CD4-positive, CD25-positive, alpha-beta regulatory T cell (primary cell): ENCODE measurements around the gene NLGN2. TPM values are rescaled to one million over a fixed set of nuclear protein-coding genes. Genes with fewer than 3 reads are reported as not detected.

Source experiments
- ATAC-seq, 2 donors: fragments of 150-1000 bp; cut with Tn5 transposase; one replicate each; pipeline ENCODE4 v1.10.0; 2021; ENCODE audit warnings: low read depth in 2 of 2, moderate number of reproducible peaks in 2 of 2, moderate library complexity in 1 of 2
- DNase-seq, 3 donors: peaks; one replicate each; pipeline versions ENCODE4 v3.0.0 to v3.0.0-alpha.2; 2012 to 2022; ENCODE audit warnings: mixed read lengths in 1 of 3
- H3K27ac ChIP-seq: one replicate; pipeline ENCODE4 v1.7.0; 2013; ENCODE audit warnings: mild to moderate bottlenecking, low read length; ENCODE audit not compliant: insufficient read depth, poor library complexity, severe bottlenecking
- H3K27me3 ChIP-seq: one replicate; pipeline ENCODE4 v1.7.0; 2013; ENCODE audit warnings: low read length; ENCODE audit not compliant: control insufficient read depth, insufficient read depth
- H3K36me3 ChIP-seq: one replicate; pipeline ENCODE4 v1.7.0; 2013; ENCODE audit warnings: mild to moderate bottlenecking, low read length, moderate library complexity; ENCODE audit not compliant: control insufficient read depth, insufficient read depth
- H3K4me1 ChIP-seq: 2 replicates; pipeline ENCODE4 v1.7.0; 2013; ENCODE audit warnings: mild to moderate bottlenecking, low read length; ENCODE audit not compliant: insufficient read depth, control insufficient read depth, poor library complexity, severe bottlenecking
- H3K4me3 ChIP-seq: one replicate; pipeline ENCODE4 v1.7.0; 2013; ENCODE audit warnings: low read depth, mild to moderate bottlenecking, low read length, moderate library complexity
- H3K9me3 ChIP-seq, 2 experiments: 1 replicate in 1 of 2; 2 replicates in 1 of 2; pipeline ENCODE4 v1.7.0; 2013; ENCODE audit warnings: low read length in 2 of 2, mild to moderate bottlenecking in 1 of 2, moderate library complexity in 1 of 2; ENCODE audit not compliant: control insufficient read depth in 2 of 2
- H3K27ac Mint-ChIP-seq, 3 donors: one replicate each; pipeline ENCODE4 v1.8.0; 2020 to 2022; ENCODE audit warnings: mild to moderate bottlenecking in 3 of 3, mixed read lengths in 3 of 3, moderate library complexity in 2 of 3
- H3K27me3 Mint-ChIP-seq: one replicate; pipeline ENCODE4 v1.8.0; 2022; ENCODE audit warnings: mild to moderate bottlenecking, mixed read lengths
- H3K36me3 Mint-ChIP-seq: one replicate; pipeline ENCODE4 v1.8.0; 2020; ENCODE audit warnings: mixed read lengths
- H3K4me1 Mint-ChIP-seq, 4 donors: one replicate each; pipeline ENCODE4 v1.8.0; 2020 to 2022; ENCODE audit warnings: mixed read lengths in 4 of 4, mild to moderate bottlenecking in 1 of 4
- H3K4me3 Mint-ChIP-seq, 4 donors: one replicate each; pipeline ENCODE4 v1.8.0; 2020 to 2022; ENCODE audit warnings: mild to moderate bottlenecking in 4 of 4, mixed read lengths in 4 of 4, moderate library complexity in 3 of 4
- H3K9me3 Mint-ChIP-seq, 7 donors: one replicate each; pipeline ENCODE4 v1.8.0; 2020 to 2022; ENCODE audit warnings: mixed read lengths in 7 of 7, mild to moderate bottlenecking in 3 of 7, moderate library complexity in 2 of 7
- polyA plus RNA-seq, 4 donors: library from polyadenylated mRNA; unstranded; fragments of 300-500 nt; fragmentation: Illumina TruSeq; gene quantifications; one replicate each; pipeline ENCODE4 v1.2.3, GENCODE V29; 2021
- total RNA-seq: library from RNA; stranded (reverse); gene quantifications from one replicate; pipeline ENCODE4 v1.2.3, GENCODE V29; 2022

Gene NLGN2
- total and polyA plus RNA-seq, 5 donors from 2014 or later, result 3.6 TPM; not detected in 4

GRCh38 chr17:7418472-7419152 is 11.0 kb downstream of the NLGN2 start:
- no peaks in the 10 kb centered on the region for H3K27me3 ChIP-seq
- DNase-seq (no peak), ATAC-seq (no peak)
- peaks cover 0 to 1% (median 0%) of the 10 kb centered on the region in 7 donors for H3K9me3 Mint-ChIP-seq
- no peak overlapping the region for H3K27ac Mint-ChIP-seq
- H3K36me3 ChIP-seq, result no peaks in the 10 kb centered on the region
- H3K27ac ChIP-seq, result no peak overlapping the region
- no peak overlapping the region for H3K4me3 Mint-ChIP-seq
- no peaks in the 10 kb centered on the region for H3K9me3 ChIP-seq
- no peaks in the 10 kb centered on the region for H3K36me3 Mint-ChIP-seq
- peaks cover 4% of the 10 kb centered on the region for H3K27me3 Mint-ChIP-seq
- H3K4me1 ChIP-seq, result no peaks in the 10 kb centered on the region
- no peak overlapping the region for H3K4me3 ChIP-seq
- H3K4me1 Mint-ChIP-seq, result no peaks in the 10 kb centered on the region

GRCh38 chr17:7419819-7420610 is 12.4 kb downstream of the NLGN2 start, which contains the start of gene SPEM1:
TSS of gene SPEM1 (plus strand) at chr17:7420324. CDS start at chr17:7420385, 61 bp downstream.
- Mint-ChIP-seq H3K27me3 (peaks cover 4% of the 10 kb centered on the region), H3K27ac (no peak within 1 kb of the TSS), H3K4me3 (no peak within 1 kb of the TSS), H3K36me3 (no peaks in the 10 kb centered on the region), H3K9me3 (peaks cover 0 to 1% (median 0%) of the 10 kb centered on the region in 7 donors), H3K4me1 (no peaks in the 10 kb centered on the region)
- no peaks in the 10 kb centered on the region for H3K4me1 ChIP-seq
- H3K27ac ChIP-seq, result no peak within 1 kb of the TSS
- ATAC-seq, result no peak
- no peaks in the 10 kb centered on the region for H3K27me3 ChIP-seq
- H3K9me3 ChIP-seq, result no peaks in the 10 kb centered on the region
- no peak for DNase-seq
- H3K36me3 ChIP-seq, result no peaks in the 10 kb centered on the region
- no peak within 1 kb of the TSS for H3K4me3 ChIP-seq

GRCh38 chr17:7421186-7421585 is 13.5 kb downstream of the NLGN2 start:
- Mint-ChIP-seq H3K4me1 (no peaks in the 10 kb centered on the region), H3K36me3 (no peaks in the 10 kb centered on the region), H3K9me3 (peaks cover 0 to 1% (median 0%) of the 10 kb centered on the region in 7 donors), H3K27ac (no peak overlapping the region), H3K4me3 (no peak overlapping the region), H3K27me3 (peaks cover 4% of the 10 kb centered on the region)
- H3K4me1 ChIP-seq, result no peaks in the 10 kb centered on the region
- H3K4me3 ChIP-seq, result no peak overlapping the region
- no peaks in the 10 kb centered on the region for H3K9me3 ChIP-seq
- H3K36me3 ChIP-seq, result no peaks in the 10 kb centered on the region
- ATAC-seq (no peak), DNase-seq (no peak)
- no peak overlapping the region for H3K27ac ChIP-seq
- no peaks in the 10 kb centered on the region for H3K27me3 ChIP-seq

- Mint-ChIP-seq H3K9me3 (peaks cover 0 to 1% (median 0%) of the 10 kb centered on the region in 7 donors), H3K4me3 (no peak overlapping the region), H3K27me3 (peaks cover 4% of the 10 kb centered on the region), H3K27ac (no peak overlapping the region), H3K4me1 (no peaks in the 10 kb centered on the region), H3K36me3 (no peaks in the 10 kb centered on the region)
- Histone ChIP-seq H3K27ac (no peak overlapping the region), H3K4me1 (no peaks in the 10 kb centered on the region), H3K36me3 (no peaks in the 10 kb centered on the region), H3K4me3 (no peak overlapping the region), H3K9me3 (no peaks in the 10 kb centered on the region), H3K27me3 (no peaks in the 10 kb centered on the region)
- no peak for ATAC-seq
- no peak for DNase-seq
These were observed 16.0 kb downstream of the NLGN2 start for GRCh38 chr17:7423679-7424078.

GRCh38 chr17:7425316-7425715 is 17.7 kb downstream of the NLGN2 start, which contains the start of gene SPEM2:
TSS of gene SPEM2 (plus strand) at chr17:7425616. CDS start at chr17:7425689, 73 bp downstream.
- Histone ChIP-seq H3K36me3 (no peaks in the 10 kb centered on the region), H3K4me1 (no peaks in the 10 kb centered on the region), H3K27ac (no peak within 1 kb of the TSS), H3K27me3 (no peaks in the 10 kb centered on the region), H3K9me3 (no peaks in the 10 kb centered on the region), H3K4me3 (no peak within 1 kb of the TSS)
- Mint-ChIP-seq H3K4me3 (no peak within 1 kb of the TSS), H3K4me1 (no peaks in the 10 kb centered on the region), H3K36me3 (no peaks in the 10 kb centered on the region), H3K9me3 (peaks cover 0 to 1% (median 0%) of the 10 kb centered on the region in 7 donors), H3K27ac (no peak within 1 kb of the TSS), H3K27me3 (no peaks in the 10 kb centered on the region)
- DNase-seq, result no peak
- no peak for ATAC-seq

GRCh38 chr17:7425756-7426155 is 18.1 kb downstream of the NLGN2 start:
- Mint-ChIP-seq H3K27me3 (no peaks in the 10 kb centered on the region), H3K27ac (no peak overlapping the region), H3K36me3 (no peaks in the 10 kb centered on the region), H3K9me3 (peaks cover 0 to 1% (median 0%) of the 10 kb centered on the region in 7 donors), H3K4me1 (no peaks in the 10 kb centered on the region), H3K4me3 (no peak overlapping the region)
- ATAC-seq, result no peak
- Histone ChIP-seq H3K4me3 (no peak overlapping the region), H3K27me3 (no peaks in the 10 kb centered on the region), H3K9me3 (no peaks in the 10 kb centered on the region), H3K27ac (no peak overlapping the region), H3K36me3 (no peaks in the 10 kb centered on the region), H3K4me1 (no peaks in the 10 kb centered on the region)
- DNase-seq, result no peak

GRCh38 chr17:7426203-7426863 is 18.7 kb downstream of the NLGN2 start:
- no peaks in the 10 kb centered on the region for H3K36me3 Mint-ChIP-seq
- H3K27me3 Mint-ChIP-seq, result no peaks in the 10 kb centered on the region
- no peaks in the 10 kb centered on the region for H3K9me3 Mint-ChIP-seq
- Histone ChIP-seq H3K27ac (no peak overlapping the region), H3K4me3 (no peak overlapping the region), H3K27me3 (no peaks in the 10 kb centered on the region), H3K36me3 (no peaks in the 10 kb centered on the region), H3K4me1 (no peaks in the 10 kb centered on the region), H3K9me3 (no peaks in the 10 kb centered on the region)
- H3K27ac Mint-ChIP-seq, result no peak overlapping the region
- H3K4me1 Mint-ChIP-seq, result no peaks in the 10 kb centered on the region
- H3K4me3 Mint-ChIP-seq, result no peak overlapping the region
- no peak for ATAC-seq
- DNase-seq, result no peak
